Breast epithelium (tissue), 3 donors: ENCODE measurements around the gene ZRSR2.

Experiments used
- CTCF ChIP-seq, 3 donors: fragments of 450-650 bp; IDR thresholded peaks; one replicate each; pipeline ENCODE4 v1.5.1; 2016 to 2017; ENCODE audit warnings: antibody characterized with exemption in 3 of 3, mild to moderate bottlenecking in 3 of 3, moderate library complexity in 3 of 3
- POLR2AphosphoS5 ChIP-seq, 3 donors: sonication (generic); formaldehyde crosslinking; IDR thresholded peaks; one replicate each; pipeline ENCODE4 v1.6.1; 2017; ENCODE audit warnings: antibody characterized with exemption in 3 of 3

DNA sequence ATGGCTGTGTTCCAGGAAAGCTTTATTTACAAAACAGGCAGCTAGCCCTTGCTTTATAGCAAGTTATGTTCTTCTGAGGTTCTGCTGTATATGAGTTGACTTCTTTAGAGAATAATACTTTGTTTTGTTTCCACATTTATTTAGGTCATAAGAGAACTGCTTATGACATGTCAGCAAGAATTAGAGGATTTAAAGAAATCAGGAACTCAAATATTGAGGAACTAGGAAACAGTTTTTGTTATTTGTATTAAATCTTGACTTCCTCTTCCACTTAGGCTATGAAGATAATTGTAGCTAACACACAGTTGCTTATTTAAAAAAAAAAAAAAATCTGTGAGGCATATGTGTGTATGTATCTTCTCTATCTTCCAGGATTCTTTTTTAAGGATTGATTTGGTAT lies 14.3 kb downstream of the ZRSR2 start:
- TF ChIP-seq CTCF (IDR thresholded peaks at IDR 0.05) (no peak), POLR2AphosphoS5 (IDR thresholded peaks at IDR 0.05) (no peak)
